Heart left ventricle (tissue), 16 donors: ENCODE measurements around the gene CTNNA3. TPM values are rescaled to one million over a fixed set of nuclear protein-coding genes. Genes with fewer than 3 reads are reported as not detected.

Source experiments
- ATAC-seq, 4 donors: fragments of 200-7000 bp; cut with Tn5 transposase; one replicate each; pipeline ENCODE4 v1.9.1; 2020 to 2022; ENCODE audit warnings: moderate library complexity in 4 of 4, mild to moderate bottlenecking in 3 of 4, moderate number of reproducible peaks in 1 of 4
- DNase-seq, 5 donors: peaks; one replicate each; pipeline ENCODE4 v3.0.0-alpha.2; 2020
- H3K27ac ChIP-seq, 12 donors: fragments of 200-600 bp; sonication (generic) in 4 of 12; one replicate each; pipeline versions ENCODE4 v1.5.0 to v1.8.0; 2016 to 2022; ENCODE audit warnings: mild to moderate bottlenecking in 2 of 12
- H3K27me3 ChIP-seq, 9 donors: fragments of 200-600 bp; sonication (generic) in 2 of 9; one replicate each; pipeline versions ENCODE4 v1.5.1 to v1.8.0; 2016 to 2022; ENCODE audit warnings: mild to moderate bottlenecking in 3 of 9
- H3K36me3 ChIP-seq, 9 donors: fragments of 200-600 bp; sonication (generic) in 2 of 9; one replicate each; pipeline versions ENCODE4 v1.5.0 to v1.8.0; 2018 to 2022; ENCODE audit warnings: mild to moderate bottlenecking in 2 of 9
- H3K4me1 ChIP-seq, 12 donors: fragments of 200-600 bp; sonication (generic) in 4 of 12; one replicate each; pipeline versions ENCODE4 v1.5.0 to v1.8.0; 2016 to 2022; ENCODE audit warnings: mild to moderate bottlenecking in 3 of 12
- H3K4me3 ChIP-seq, 12 donors: fragments of 200-600 bp; sonication (generic) in 4 of 12; one replicate each; pipeline versions ENCODE4 v1.5.0 to v1.8.0; 2017 to 2022; ENCODE audit warnings: mild to moderate bottlenecking in 9 of 12, moderate library complexity in 4 of 12
- H3K9me3 ChIP-seq, 12 donors: fragments of 200-600 bp; sonication (generic) in 4 of 12; one replicate each; pipeline versions ENCODE4 v1.5.0 to v1.8.0; 2016 to 2022; ENCODE audit warnings: mild to moderate bottlenecking in 1 of 12
- POLR2A ChIP-seq, 2 donors: fragments of 450-650 bp; IDR thresholded peaks; one replicate each; pipeline ENCODE4 v1.6.1; 2017; ENCODE audit warnings: antibody characterized with exemption in 2 of 2, mild to moderate bottlenecking in 2 of 2, moderate library complexity in 2 of 2
- WGBS, 4 donors: extraction: QIAGEN DNeasy Blood & Tissue Kit in 2 of 4; methylation state at CpG; one replicate each; pipeline versions ENCODE4 v1.1.5 to v1.1.7; 2013 to 2018; 5-methylcytosine and 5-hydroxymethylcytosine counted together
- intact Hi-C, 10 donors: fragments of 100-400 bp; cut with DNase I; formaldehyde crosslinking; loops; one replicate each; pipeline versions ENCODE4 v1.11.1 to v1.14.2; 2022
- polyA plus RNA-seq, 2 donors: library from polyadenylated mRNA; stranded (reverse); fragments of 200-250 nt; gene quantifications; one replicate each; pipeline ENCODE4 v1.2.3, GENCODE V29; 2013
- total RNA-seq, 9 donors: library from RNA; depleted of rRNA in 2 of 9; stranded (reverse); fragments of >200 nt in 2 of 9; fragmentation: NEBNext Ultra II Directional in 3 of 9; extraction: Animal tissue kit (Norgen Biotek cat#: 25700) in 3 of 9; gene quantifications; one replicate each; pipeline versions ENCODE4 v1.1.0 to v1.2.4, GENCODE V29; 2016 to 2023
- TF ChIP-seq, protein P1 (sequence below), 12 donors: fragments of 200-600 bp; sonication (generic) in 4 of 12; IDR thresholded peaks; one replicate each; pipeline versions ENCODE4 v1.5.0 to v1.8.0; 2018 to 2022; ENCODE audit warnings: antibody characterized with exemption in 12 of 12, mild to moderate bottlenecking in 5 of 12
- donor health status: ischemic (EF 13 %, LVEDD 7.1; RV severe dilation, severe dysfunction).
- donor health status: healthy with polysubstance abuse.
- donor health status: DM: no; HTN: yes; CAD: no.
- donor health status: DM: no; HTN: no; CAD: no.
- donor health status: ischemic (EF 25% LVEDD 6.9; RV normal size, moderate dysfunction).
- donor health status: ischemic (EF 25% LVEDD 5.7; RV mildly dilated, moderate dysfunction).
- donor health status: healthy.
- donor health status: DM: yes; HTN: yes; CAD: no.
- donor health status: ischemic (EF 35%, LVEDD 5.7; RV mildly dilated, moderate dysfunction).
- donor health status: nonischemic (EF 11% LVEDD 7.7; RV severe dilation, severe dysfunction).
- donor health status: DM: yes; HTN: yes; CAD: no.
- donor health status: PGD.
- donor health status: ischemic (EF 29% LVEDD 5.4; RV normal size, mild dysfunction).
- donor health status: nonischemic (EF 23%, LVEDD 6.1; RV moderate dilation, normal function).

The CTNNA3 gene
- total and polyA plus RNA-seq, 11 donors = 4.8 to 200 (median 99.0) TPM

DNA sequence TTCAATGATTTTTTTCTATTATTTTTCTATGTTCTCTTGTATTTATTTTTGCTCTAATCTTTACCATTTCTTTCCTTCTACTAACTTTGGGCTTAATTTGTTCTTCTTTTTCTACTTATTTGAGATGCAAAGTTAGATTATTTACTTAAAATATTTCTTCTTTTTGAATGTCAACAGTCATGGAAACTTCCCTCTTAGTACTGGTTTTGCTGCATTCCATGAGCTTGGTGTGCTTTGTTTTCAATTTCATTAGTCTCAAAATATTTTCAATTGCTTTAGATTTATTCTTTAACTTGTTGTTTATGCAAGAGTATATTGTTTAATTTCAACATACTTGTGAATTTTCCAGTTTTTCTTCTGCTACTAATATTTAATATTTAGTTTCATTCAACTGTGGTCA lies 539.8 kb downstream of the CTNNA3 start:
- H3K36me3 ChIP-seq = no peaks in the 10 kb centered on the region
- intact Hi-C loops = no loop called here
- H3K4me3 ChIP-seq = no peak overlapping the region
- peaks cover 0 to 4% (median 0%) of the 10 kb centered on the region in 12 donors for H3K9me3 ChIP-seq
- H3K27me3 ChIP-seq = no peaks in the 10 kb centered on the region
- H3K27ac ChIP-seq = no peak overlapping the region
- DNase-seq = no peak
- no peaks in the 10 kb centered on the region for H3K4me1 ChIP-seq
- TF ChIP-seq, protein P1, sequence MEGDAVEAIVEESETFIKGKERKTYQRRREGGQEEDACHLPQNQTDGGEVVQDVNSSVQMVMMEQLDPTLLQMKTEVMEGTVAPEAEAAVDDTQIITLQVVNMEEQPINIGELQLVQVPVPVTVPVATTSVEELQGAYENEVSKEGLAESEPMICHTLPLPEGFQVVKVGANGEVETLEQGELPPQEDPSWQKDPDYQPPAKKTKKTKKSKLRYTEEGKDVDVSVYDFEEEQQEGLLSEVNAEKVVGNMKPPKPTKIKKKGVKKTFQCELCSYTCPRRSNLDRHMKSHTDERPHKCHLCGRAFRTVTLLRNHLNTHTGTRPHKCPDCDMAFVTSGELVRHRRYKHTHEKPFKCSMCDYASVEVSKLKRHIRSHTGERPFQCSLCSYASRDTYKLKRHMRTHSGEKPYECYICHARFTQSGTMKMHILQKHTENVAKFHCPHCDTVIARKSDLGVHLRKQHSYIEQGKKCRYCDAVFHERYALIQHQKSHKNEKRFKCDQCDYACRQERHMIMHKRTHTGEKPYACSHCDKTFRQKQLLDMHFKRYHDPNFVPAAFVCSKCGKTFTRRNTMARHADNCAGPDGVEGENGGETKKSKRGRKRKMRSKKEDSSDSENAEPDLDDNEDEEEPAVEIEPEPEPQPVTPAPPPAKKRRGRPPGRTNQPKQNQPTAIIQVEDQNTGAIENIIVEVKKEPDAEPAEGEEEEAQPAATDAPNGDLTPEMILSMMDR (IDR thresholded peaks at IDR 0.05) = no peak
- no peak for TF ChIP-seq POLR2A (IDR thresholded peaks at IDR 0.05)
- ATAC-seq = no peak

DNA sequence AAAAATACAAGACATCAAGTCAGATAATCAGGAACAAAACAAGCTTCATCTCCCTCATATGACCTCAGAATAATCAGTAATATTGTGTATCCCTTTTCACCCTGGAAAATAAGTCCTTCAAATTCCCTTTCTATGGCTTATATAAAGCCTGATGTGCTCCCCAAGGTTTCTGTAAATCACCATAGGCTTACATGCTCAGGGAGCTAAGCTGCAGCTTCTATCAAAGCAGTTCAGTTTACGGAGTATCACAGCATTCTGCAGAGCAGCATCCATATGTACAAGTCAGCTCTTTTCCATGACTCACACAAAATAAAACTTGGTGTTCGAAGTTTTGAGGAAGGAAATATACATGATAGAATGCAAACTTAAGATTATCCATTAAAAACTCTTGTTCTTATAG lies 544.5 kb downstream of the CTNNA3 start:
- DNase-seq (no peak), ATAC-seq (no peak)
- Histone ChIP-seq H3K4me3 (no peak overlapping the region), H3K36me3 (no peaks in the 10 kb centered on the region), H3K27ac (no peak overlapping the region), H3K27me3 (no peaks in the 10 kb centered on the region), H3K9me3 (no peaks in the 10 kb centered on the region), H3K4me1 (no peaks in the 10 kb centered on the region)
- intact Hi-C loops = no loop called here
- WGBS, 4 donors = 75 to 81% (median 77%) methylated on average over 2 of the region's 2 CpGs
- TF ChIP-seq, protein P1 (IDR thresholded peaks at IDR 0.05) = no peak
- no peak for TF ChIP-seq POLR2A (IDR thresholded peaks at IDR 0.05)

DNA sequence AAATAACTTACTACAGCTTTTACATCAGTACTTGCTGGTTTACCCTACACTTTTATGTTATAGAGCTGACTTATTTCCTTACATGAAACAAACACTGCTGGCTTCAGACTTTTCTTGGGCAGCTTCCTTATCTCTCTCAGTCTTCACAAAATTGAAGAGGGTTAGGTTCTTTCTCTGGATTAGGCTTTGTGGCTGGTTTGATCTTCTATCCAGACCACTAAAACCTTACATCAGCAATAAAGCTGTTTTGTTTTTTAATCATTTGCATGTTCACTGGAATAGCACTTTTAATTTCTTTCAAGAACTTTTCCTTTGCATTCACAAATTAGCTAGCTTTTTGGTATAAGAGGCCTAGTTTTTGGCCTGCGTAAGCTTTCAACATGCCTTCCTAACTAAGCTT lies 551.5 kb downstream of the CTNNA3 start:
- WGBS, 4 donors = 47 to 100% (median 94%) methylated on average over 1 of the region's 1 CpG
- Histone ChIP-seq H3K36me3 (no peaks in the 10 kb centered on the region), H3K4me1 (peaks cover 0 to 6% (median 0%) of the 10 kb centered on the region in 12 donors), H3K27ac (no peak overlapping the region), H3K27me3 (no peaks in the 10 kb centered on the region), H3K4me3 (no peak overlapping the region), H3K9me3 (no peaks in the 10 kb centered on the region)
- ATAC-seq (no peak), DNase-seq (no peak)
- no peak for TF ChIP-seq POLR2A (IDR thresholded peaks at IDR 0.05)
- TF ChIP-seq, protein P1 (IDR thresholded peaks at IDR 0.05) = no peak
- intact Hi-C loops = no loop called here

DNA sequence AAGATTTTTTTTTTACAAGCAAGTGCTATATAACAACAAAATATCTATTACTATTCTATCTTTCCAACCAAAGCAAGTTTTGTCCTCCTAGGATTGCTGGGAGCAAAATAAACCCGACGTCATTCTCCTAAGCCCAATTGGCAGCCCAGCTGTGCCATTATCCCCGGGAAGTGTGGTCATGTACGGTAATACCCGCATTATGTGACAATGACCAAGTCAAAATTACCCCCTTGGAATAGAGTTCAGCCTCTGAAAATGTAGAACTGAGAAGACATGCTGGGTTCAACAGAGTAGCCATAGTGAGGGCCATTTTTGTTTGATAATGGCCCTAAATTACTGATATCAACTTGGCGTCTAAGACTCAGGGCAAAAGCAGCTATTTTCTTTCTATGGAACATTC lies 554.7 kb downstream of the CTNNA3 start:
- Histone ChIP-seq H3K27ac (peak overlapping the region in 1 of 12 donors; percentile 7), H3K36me3 (no peaks in the 10 kb centered on the region), H3K4me3 (no peak overlapping the region), H3K4me1 (peaks cover 0 to 6% (median 0%) of the 10 kb centered on the region in 12 donors), H3K9me3 (no peaks in the 10 kb centered on the region), H3K27me3 (no peaks in the 10 kb centered on the region)
- DNase-seq (no peak), ATAC-seq (no peak)
- intact Hi-C loops = no loop called here
- TF ChIP-seq, protein P1 (IDR thresholded peaks at IDR 0.05) = no peak
- no peak for TF ChIP-seq POLR2A (IDR thresholded peaks at IDR 0.05)
- 68 to 92% (median 78%) methylated on average over 6 of the region's 6 CpGs for WGBS, 4 donors
